GM21390 (cell line): Measurements from ENCODE around the gene GRID1.

ENCODE experiments used
- ATAC-seq: cut with Tn5 transposase; IDR thresholded peaks from one replicate; pipeline ENCODE4 v1.9.1; 2021; ENCODE audit not compliant: unreplicated experiment

The GRID1 gene

GRCh38 chr10:85600026-85600743, 766.4 kb downstream of the GRID1 start:
- no peak for ATAC-seq

GRCh38 chr10:85599081-85599480, 767.5 kb downstream of the GRID1 start:
- ATAC-seq = no peak

- ATAC-seq = no peak
Measured at GRCh38 chr10:85598646-85599045, 767.9 kb downstream of the GRID1 start.

GRCh38 chr10:85597006-85597405, 769.6 kb downstream of the GRID1 start:
- no peak for ATAC-seq

- no peak for ATAC-seq
Measured at GRCh38 chr10:85596389-85596788, 770.2 kb downstream of the GRID1 start.

- ATAC-seq = no peak
Measured at GRCh38 chr10:85594239-85594638, 772.4 kb downstream of the GRID1 start.

GRCh38 chr10:85593226-85593772, 773.3 kb downstream of the GRID1 start:
- no peak for ATAC-seq

GRCh38 chr10:85581371-85581770, 785.2 kb downstream of the GRID1 start:
- ATAC-seq = no peak

- ATAC-seq = no peak
Measured at GRCh38 chr10:85580585-85580984, 786.0 kb downstream of the GRID1 start.

- ATAC-seq = no peak
Measured at GRCh38 chr10:85578860-85579259, 787.7 kb downstream of the GRID1 start.

- no peak for ATAC-seq
Measured at GRCh38 chr10:85575441-85575840, 791.2 kb downstream of the GRID1 start.

- no peak for ATAC-seq
Measured at GRCh38 chr10:85570871-85571270, 795.7 kb downstream of the GRID1 start.

GRCh38 chr10:85565381-85565780, 801.2 kb downstream of the GRID1 start:
- no peak for ATAC-seq

- no peak for ATAC-seq
Measured at GRCh38 chr10:85558533-85558932, 808.1 kb downstream of the GRID1 start.

GRCh38 chr10:85557706-85558105, 808.9 kb downstream of the GRID1 start:
- ATAC-seq = no peak

GRCh38 chr10:85557077-85557476, 809.5 kb downstream of the GRID1 start:
- no peak for ATAC-seq
